PC-3 (cell line): ENCODE measurements around the gene ZSWIM4. TPM values are rescaled to one million over a fixed set of nuclear protein-coding genes. Genes with fewer than 3 reads are reported as not detected.

Source experiments
- ATAC-seq: fragments of 200-7000 bp; cut with Tn5 transposase; 2 replicates; pipeline ENCODE4 v1.9.1; 2020; ENCODE audit warnings: mild to moderate bottlenecking, moderate library complexity
- BruUV-seq: library from RNA; stranded (reverse); fragments of 400-500 nt; replicated peaks from 2 replicates; lab custom pipeline; 2021; lab: Mats Ljungman, UMichigan
- CTCF ChIA-PET: fragments of 300-600 bp; sonication (Branson Sonifier 250); formaldehyde crosslinking; loops from one replicate; lab custom pipeline; 2022; ENCODE audit warnings: antibody characterized with exemption; lab: Charles Lee
- POLR2A ChIA-PET: fragments of 300-600 bp; sonication (Branson Sonifier 250); formaldehyde crosslinking; loops from one replicate; lab custom pipeline; 2022; ENCODE audit warnings: antibody characterized with exemption; ENCODE audit not compliant: unreplicated experiment; lab: Charles Lee
- DNase-seq: peaks from one replicate; pipeline ENCODE4 v3.0.0-alpha.2; 2015
- H2AFZ ChIP-seq: fragments of 300-600 bp; sonication (generic); 2 replicates; pipeline ENCODE4 v1.6.0; 2016; ENCODE audit warnings: antibody characterized with exemption, low read length
- H3F3A ChIP-seq: fragments of 300-600 bp; sonication (generic); one replicate; pipeline ENCODE4 v1.6.0; 2017; ENCODE audit warnings: antibody characterized with exemption, low read length, control low read depth, mild to moderate bottlenecking; ENCODE audit not compliant: unreplicated experiment
- H3K27ac ChIP-seq: fragments of 300-600 bp; sonication (generic); 2 replicates; pipeline ENCODE4 v1.5.1; 2016; ENCODE audit warnings: mild to moderate bottlenecking, low read length
- H3K27me3 ChIP-seq: fragments of 300-600 bp; sonication (generic); 2 replicates; pipeline ENCODE4 v1.6.1; 2016; ENCODE audit warnings: low read length, mixed read lengths
- H3K36me3 ChIP-seq: fragments of 300-600 bp; sonication (generic); 2 replicates; pipeline ENCODE4 v1.6.1; 2016; ENCODE audit warnings: low read depth, mixed run types, low read length, mixed read lengths
- H3K4me1 ChIP-seq: fragments of 300-600 bp; sonication (generic); 2 replicates; pipeline ENCODE4 v1.5.1; 2016; ENCODE audit warnings: low read length; ENCODE audit not compliant: insufficient read depth
- H3K4me2 ChIP-seq: fragments of 300-600 bp; sonication (generic); 2 replicates; pipeline ENCODE4 v1.6.0; 2016; ENCODE audit warnings: low read length
- H3K4me3 ChIP-seq: fragments of 300-600 bp; sonication (generic); 2 replicates; pipeline ENCODE4 v1.5.1; 2016; ENCODE audit warnings: mild to moderate bottlenecking, low read length, mixed read lengths
- H3K79me2 ChIP-seq: fragments of 300-600 bp; sonication (generic); 2 replicates; pipeline ENCODE4 v1.6.1; 2017; ENCODE audit warnings: low read length, mixed read lengths
- H3K9ac ChIP-seq: fragments of 300-600 bp; sonication (generic); 2 replicates; pipeline ENCODE4 v1.6.0; 2016; ENCODE audit warnings: mild to moderate bottlenecking, low read length
- H3K9me2 ChIP-seq: fragments of 300-600 bp; sonication (generic); replicated peaks from 2 replicates; pipeline ENCODE4 v1.6.1; 2016; ENCODE audit warnings: mixed run types, low read length, mixed read lengths
- H3K9me3 ChIP-seq: fragments of 300-600 bp; sonication (generic); 2 replicates; pipeline ENCODE4 v1.6.1; 2016; ENCODE audit warnings: low read length, mixed read lengths
- H4K20me1 ChIP-seq: fragments of 300-600 bp; sonication (generic); 2 replicates; pipeline ENCODE4 v1.6.1; 2016; ENCODE audit warnings: low read length, mixed read lengths
- CTCF ChIP-seq: fragments of 300-600 bp; sonication (generic); conservative IDR thresholded peaks from 2 replicates; pipeline ENCODE4 v1.5.1; 2017; ENCODE audit warnings: antibody characterized with exemption, low read depth, mild to moderate bottlenecking, low read length
- EZH2 ChIP-seq: fragments of 300-600 bp; sonication (generic); IDR thresholded peaks from one replicate; pipeline ENCODE4 v1.6.1; 2017; ENCODE audit warnings: antibody characterized with exemption, mild to moderate bottlenecking, low read length; ENCODE audit not compliant: unreplicated experiment
- EZH2phosphoT487 ChIP-seq: fragments of 300-600 bp; sonication (generic); IDR thresholded peaks from 2 replicates; pipeline ENCODE4 v1.6.1; 2018; ENCODE audit warnings: mild to moderate bottlenecking, antibody characterized with exemption, low read length, borderline replicate concordance
- intact Hi-C: fragments of 100-400 bp; cut with micrococcal nuclease; formaldehyde crosslinking; loops from 2 replicates; pipeline ENCODE4 v1.9.0; 2023
- total RNA-seq: library from RNA; depleted of rRNA; stranded (reverse); fragments of >200 nt; gene quantifications from 2 replicates; pipeline ENCODE4 v1.2.3, GENCODE V29; 2014

ZSWIM4 gene
- total RNA-seq, 1 experiment from 2014 or later: 8.0 TPM

GRCh38 chr19:13864046-13864666, 68.9 kb downstream of the ZSWIM4 start:
- CTCF ChIA-PET: no interaction called here

GRCh38 chr19:13864667-13865570, 69.7 kb downstream of the ZSWIM4 start:
- H3K9me2 ChIP-seq: no peaks in the 10 kb centered on the region
- no peak overlapping the region for H3K9ac ChIP-seq
- H3K4me2 ChIP-seq: peak overlapping the region; percentile 100
- H3K27ac ChIP-seq: no peak overlapping the region
- DNase-seq (no peak), ATAC-seq (no peak)
- peaks cover 9% of the 10 kb centered on the region for H3K4me1 ChIP-seq
- H4K20me1 ChIP-seq: no peaks in the 10 kb centered on the region
- peaks cover 4% of the 10 kb centered on the region for H3F3A ChIP-seq
- peak overlapping the region; percentile 89 for H3K4me3 ChIP-seq
- H2AFZ ChIP-seq: peak overlapping the region; percentile 86; the same call in 1 of the 2 replicates
- intact Hi-C loops: loop anchor here (5.0 kb wide), 1 partner anchor 38 kb away; no protein-coding TSS in a partner anchor
- no peaks in the 10 kb centered on the region for H3K9me3 ChIP-seq
- TF ChIP-seq EZH2phosphoT487 (no peak), EZH2 (no peak), CTCF (no peak)
- H3K36me3 ChIP-seq: no peaks in the 10 kb centered on the region
- no TSS peak for BruUV-seq
- H3K27me3 ChIP-seq: no peaks in the 10 kb centered on the region
- no peaks in the 10 kb centered on the region for H3K79me2 ChIP-seq
- CTCF ChIA-PET: interaction anchor here (0.6 to 0.7 kb wide), 3 partner anchors 18 to 270 kb away, joined by 3 to 10 read pairs (median 8); no protein-coding TSS in a partner anchor
- POLR2A ChIA-PET: no interaction called here

More at GRCh38 chr19:13864046-13864666, 68.9 kb downstream of the ZSWIM4 start:
- Histone ChIP-seq H3K36me3 (no peaks in the 10 kb centered on the region), H3K27ac (no peak overlapping the region), H4K20me1 (no peaks in the 10 kb centered on the region), H2AFZ (peak overlapping the region; percentile 62; the same call in 1 of the 2 replicates), H3K4me3 (peak overlapping the region; percentile 59; the same call in 1 of the 2 replicates), H3K9ac (no peak overlapping the region), H3K4me2 (peak overlapping the region; percentile 78), H3K9me2 (no peaks in the 10 kb centered on the region), H3K27me3 (no peaks in the 10 kb centered on the region), H3K79me2 (no peaks in the 10 kb centered on the region), H3F3A (peaks cover 4% of the 10 kb centered on the region), H3K9me3 (no peaks in the 10 kb centered on the region), H3K4me1 (peaks cover 9% of the 10 kb centered on the region)
- DNase-seq (no peak), ATAC-seq (no peak)
- intact Hi-C loops: loop anchor here (5.0 kb wide), 1 partner anchor 37 kb away; no protein-coding TSS in a partner anchor
- TF ChIP-seq EZH2phosphoT487 (no peak), CTCF (no peak), EZH2 (no peak)
- POLR2A ChIA-PET: no interaction called here
- BruUV-seq: no TSS peak
